Midbrain (tissue), 1 donor: ENCODE results near the gene EFNA3.

Experiments
- DNase-seq: peaks from one replicate; lab custom pipeline; 2025; lab: John Stamatoyannopoulos, UW

EFNA3 gene, protein sequence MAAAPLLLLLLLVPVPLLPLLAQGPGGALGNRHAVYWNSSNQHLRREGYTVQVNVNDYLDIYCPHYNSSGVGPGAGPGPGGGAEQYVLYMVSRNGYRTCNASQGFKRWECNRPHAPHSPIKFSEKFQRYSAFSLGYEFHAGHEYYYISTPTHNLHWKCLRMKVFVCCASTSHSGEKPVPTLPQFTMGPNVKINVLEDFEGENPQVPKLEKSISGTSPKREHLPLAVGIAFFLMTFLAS

DNA sequence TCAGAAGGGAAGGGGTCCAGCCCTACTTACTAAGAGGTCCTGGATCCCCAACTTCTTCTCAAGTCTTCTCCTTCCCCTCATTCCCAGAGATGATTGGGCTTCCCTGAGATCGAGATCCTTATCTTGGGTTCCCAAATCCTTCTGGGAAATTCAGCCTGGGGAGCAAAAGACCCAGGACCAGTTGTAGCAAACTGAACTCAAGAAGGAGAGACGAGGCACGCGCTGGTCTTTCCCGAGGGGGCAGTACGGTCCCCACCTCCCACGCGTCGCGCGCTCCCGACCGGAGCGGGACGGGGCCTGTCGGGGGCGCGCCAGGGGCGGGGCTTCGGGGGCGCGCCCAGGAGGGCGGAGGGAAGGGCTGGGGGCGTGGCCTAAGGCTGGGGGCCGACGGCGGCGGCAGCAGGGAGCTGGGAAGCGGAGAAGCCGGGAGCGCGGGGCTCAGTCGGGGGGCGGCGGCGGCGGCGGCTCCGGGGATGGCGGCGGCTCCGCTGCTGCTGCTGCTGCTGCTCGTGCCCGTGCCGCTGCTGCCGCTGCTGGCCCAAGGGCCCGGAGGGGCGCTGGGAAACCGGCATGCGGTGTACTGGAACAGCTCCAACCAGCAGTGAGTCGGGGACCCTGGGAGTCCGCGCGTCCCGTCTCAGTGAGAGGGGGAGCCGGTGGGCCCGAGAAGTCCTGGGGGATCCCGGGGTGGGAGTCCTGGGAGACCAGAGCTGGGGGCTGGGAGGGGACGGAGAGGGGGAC lies at the start of gene EFNA3:
TSS of gene EFNA3 (plus strand) at position 369 of the 741 bp plus-strand sequence. CDS start at position 474, 105 bp downstream.
- DNase-seq: peak; percentile 52

DNA sequence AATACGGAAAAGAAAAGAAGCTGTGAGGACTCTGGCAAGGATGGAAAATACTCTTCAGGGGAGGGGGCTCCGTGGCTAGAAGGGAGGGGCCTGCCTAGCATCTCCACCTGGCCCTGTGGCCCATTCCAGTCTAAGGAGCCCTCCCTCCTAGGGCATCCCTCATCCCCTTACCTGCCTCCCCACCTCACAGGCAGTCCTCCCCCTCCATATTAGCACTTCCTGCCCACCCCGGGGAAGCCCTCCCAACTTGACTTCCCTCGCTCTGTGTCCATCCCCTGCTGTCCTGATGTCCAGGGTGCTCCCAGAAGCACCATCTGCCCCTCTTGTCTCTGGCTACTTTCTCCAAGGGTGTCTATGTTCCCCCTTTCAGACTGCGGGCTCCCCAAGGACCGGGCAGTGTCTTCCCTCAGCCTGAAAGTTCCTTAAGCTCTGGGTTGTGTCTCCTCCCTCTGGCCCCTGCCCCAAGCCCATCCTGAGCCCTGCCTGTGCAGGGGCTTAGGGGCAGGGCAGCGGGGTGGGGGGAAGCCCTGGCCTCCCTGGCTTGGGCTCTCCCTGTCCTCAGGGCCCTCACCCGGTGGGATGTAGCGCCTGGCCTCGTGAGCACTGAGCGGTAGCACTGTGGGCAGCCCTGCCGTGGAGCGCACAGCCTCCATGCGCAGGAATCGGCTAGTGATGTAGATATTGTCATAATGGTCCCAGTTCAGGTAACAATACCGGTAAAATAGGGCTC lies 49.0 kb upstream of the EFNA3 start:
- no peak for DNase-seq

DNA sequence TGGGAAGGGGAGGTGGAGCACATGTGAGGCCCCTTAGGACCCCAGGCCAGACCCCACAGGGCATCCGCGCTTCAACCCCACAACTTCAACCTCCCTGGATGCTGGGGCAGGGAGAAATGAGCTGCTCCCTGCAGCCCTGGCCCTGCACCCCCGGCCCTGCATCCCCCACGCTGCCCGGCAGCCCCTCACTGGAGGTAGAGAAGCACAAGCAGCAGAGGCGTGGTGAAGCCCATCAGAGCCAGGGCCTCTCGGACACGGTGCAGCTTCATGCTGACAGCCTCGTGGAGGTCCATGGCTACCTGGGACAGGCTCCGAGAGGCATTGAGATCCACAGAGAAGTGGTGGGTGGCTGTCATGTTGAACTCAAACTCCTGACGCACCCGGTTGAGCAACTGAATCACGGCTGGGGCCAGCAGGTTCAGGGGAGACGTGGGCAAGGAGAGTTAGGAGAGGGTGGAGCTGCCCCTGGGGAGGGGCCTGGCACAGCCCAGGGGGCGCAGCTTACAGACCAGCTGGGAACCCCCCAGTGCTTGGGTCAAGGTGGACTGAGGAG lies 48.3 kb upstream of the EFNA3 start:
- DNase-seq: no peak

DNA sequence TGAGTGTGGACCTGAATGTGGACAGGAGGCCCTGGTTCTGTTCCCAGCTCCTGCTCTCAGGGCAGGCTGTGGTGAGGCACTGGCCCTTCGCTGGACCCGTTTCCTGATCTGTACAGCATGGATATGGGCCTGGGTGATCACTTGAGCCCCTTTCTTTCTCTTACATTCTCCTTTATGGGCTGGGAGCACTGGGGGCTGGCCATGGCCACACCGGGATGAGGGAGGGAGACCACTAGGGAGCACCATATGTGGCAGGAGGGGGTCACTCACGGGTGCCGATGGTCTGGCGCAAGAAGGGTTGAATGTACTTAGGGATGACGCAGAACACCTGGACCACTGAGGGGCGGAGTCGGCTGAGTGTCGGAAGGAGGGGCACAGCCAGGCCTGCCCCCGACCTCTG lies 47.7 kb upstream of the EFNA3 start:
- DNase-seq: no peak

DNA sequence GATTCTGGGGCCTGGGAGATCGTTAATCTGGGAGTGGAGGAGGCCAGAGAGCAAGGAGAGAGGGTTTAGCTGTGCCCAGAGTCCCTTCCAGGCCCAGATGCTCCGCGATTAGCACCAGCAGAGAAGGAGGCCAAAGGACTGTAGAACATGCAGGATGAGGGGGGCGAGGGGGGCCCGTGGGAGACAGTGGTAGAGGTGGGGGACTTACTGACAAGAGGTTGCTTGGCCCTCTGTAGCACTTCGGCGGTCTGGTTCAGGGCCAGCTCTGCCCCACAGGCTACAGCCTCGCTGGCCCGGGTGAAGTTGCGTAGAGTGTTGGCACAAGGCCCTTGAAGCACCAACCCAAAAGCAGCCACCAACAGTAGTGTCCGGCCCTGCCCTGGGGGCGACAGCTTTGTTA lies 45.8 kb upstream of the EFNA3 start:
- no peak for DNase-seq

DNA sequence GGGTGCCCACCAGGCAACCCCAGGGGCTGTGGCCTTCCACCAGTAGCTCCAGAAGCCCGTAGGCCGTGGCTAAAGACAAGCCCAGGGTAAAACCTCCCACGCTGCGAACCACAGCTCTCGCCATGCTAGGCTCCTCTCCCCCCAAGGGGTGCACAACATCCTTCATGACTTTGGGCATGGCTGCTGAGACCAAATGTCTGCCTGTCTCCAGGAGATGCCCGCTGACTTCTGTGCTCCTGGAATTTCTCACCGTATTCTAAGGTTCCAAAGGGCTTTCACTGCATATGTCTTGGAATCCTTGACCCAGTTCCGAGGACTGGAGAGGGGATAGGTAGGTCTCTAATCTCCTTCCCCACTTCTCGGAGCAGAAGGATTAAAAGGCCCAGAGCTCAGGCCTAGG lies 45.1 kb upstream of the EFNA3 start, which contains the start of the genes DCST1 and DCST2:
TSS of gene DCST1 (plus strand) at position 301 of the 400 bp plus-strand sequence. CDS start 213 bp downstream, outside the sequence.
TSS of gene DCST2 (minus strand) at position 258 of the 400 bp plus-strand sequence. CDS start at position 178, 80 bp downstream.
- DNase-seq: no peak

DNA sequence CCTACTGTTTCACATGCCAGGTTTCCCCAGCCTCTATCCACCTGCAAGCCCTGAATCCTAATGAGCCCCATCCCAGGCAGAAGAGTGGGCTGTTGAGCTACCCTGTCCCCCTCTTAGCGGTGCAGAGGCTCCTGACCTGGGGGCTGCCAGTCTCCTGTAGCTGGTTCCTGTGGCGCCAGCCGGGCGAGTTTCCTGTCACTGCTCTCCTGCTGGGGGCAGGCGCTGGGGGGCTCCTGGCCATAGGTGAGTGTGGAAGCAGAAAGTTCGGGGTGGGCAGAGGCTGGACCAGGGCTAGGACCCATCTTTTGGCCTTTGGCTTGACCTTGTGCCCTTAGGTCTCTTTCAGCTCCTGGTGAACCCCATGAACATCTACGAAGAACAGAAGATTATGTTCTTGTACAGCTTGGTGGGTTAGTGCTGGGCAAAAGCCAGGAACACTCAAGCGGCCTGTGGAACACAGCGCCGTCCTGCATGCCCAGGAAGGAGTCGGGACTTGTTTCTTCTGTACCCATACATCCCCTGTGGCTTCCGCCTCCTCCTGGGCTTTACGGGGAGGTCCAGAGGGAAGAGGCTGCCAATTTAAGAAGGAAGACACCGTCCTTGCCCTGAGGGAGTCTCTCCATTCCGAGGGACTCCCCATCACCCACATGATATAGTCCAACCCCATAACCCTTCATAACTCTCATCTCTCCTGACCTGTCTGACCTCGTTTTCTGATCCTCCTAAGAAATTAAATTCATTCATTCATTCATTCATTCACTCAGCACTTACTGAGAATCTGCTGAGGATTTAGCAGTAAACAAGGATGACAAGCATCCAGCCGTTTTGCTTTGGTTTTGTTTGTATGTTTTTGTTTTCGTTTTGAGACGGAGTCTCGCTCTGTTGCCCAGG lies 44.1 kb upstream of the EFNA3 start:
- DNase-seq: no peak

DNA sequence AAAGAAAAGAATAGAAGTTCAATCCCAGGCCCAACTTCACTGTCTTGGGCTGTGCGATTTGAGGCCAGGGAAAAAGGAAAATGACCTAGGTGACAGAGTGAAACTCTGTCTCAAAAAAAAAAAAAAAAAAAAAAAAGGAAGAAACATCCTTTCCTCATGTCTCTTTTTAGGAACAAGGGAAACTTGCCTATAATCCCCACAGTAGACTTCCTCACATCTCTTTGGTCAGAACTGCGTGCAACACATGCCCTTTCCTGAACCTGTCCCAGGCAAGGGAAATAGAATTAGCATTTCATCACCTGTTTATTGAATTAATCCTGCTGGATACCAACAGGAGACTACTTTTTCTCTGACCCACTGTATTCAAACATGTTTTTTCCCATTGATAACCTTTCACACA lies 42.7 kb upstream of the EFNA3 start:
- no peak for DNase-seq

DNA sequence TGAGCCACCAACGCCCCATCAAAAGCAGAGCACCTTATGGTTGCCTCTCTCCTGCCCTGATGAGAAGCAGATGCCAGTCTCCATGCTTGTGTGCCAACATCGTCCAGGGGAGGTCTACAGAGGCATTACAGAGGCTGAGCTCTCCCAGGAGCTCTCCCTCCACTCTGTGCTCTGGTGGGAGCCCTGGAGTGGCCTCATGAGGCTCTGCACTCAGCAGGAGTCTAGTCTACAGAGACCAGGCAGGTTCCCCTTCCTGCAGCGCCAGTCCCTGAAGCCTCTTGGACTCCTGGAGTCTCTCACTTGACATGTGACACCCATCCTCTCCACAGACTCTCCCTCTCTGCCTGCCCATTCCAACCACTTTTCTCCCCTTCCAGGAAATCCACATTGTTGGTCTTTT lies 41.6 kb upstream of the EFNA3 start:
- no peak for DNase-seq

DNA sequence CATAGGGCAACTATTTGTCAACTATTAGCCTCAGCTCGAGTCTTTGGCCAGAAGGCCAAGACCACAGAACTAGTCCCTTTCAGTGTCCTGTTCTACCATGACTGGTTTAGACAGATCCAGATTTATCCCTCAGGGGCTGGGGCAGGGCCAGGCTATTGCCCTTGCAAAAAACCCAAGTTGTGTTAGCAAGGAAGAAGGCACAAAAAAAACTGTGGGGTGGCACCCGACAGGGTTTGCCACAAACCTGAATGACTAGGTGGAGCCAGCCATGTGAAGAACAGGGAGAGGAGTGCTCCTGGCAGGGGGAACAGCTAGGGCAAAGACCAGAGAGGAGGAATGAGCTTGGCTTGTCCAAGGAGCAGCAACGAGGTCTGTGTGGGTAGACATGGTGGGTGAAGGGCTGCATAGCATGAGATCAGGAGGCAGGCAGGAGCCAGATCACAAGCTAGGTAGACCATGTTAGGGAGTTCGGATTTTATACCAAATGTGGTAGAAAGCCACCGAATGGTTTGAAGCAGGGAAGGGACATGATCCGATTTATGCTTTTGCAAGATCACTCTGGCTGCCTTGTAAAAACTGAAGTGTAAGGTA lies 40.7 kb upstream of the EFNA3 start:
- no peak for DNase-seq

DNA sequence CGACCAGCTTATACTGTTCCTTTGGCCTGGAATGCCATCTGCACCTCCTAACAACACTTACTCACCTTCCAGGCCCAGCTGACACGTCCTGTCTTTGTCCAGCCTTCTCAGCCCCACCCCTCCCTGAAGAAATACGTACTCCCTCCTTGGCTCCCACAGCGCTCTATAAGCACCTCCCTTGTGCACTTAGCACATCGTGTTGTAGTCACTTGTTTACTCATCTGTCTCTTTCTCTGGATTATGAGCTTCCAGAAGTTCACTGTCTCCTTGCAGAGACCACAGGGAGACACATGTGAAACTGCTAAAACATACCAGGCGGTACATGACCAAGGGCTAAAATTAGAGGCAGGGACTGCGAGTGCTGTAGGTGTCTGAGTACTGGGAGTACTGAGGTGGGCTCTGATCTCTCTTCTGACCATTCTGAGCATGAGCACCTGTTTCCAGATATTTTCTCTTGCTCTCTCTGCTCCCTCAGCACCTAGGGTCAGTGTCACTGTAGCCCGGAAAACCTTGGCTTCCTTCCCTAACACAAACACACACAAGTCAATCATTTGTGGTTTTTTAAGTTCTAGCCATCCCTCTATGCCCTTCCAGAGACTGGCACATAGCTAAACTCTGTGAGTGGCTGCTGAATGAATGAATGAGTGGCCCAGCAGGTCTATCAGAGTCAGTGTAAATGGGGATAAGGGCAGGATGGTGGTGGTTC lies 39.9 kb upstream of the EFNA3 start:
- no peak for DNase-seq

DNA sequence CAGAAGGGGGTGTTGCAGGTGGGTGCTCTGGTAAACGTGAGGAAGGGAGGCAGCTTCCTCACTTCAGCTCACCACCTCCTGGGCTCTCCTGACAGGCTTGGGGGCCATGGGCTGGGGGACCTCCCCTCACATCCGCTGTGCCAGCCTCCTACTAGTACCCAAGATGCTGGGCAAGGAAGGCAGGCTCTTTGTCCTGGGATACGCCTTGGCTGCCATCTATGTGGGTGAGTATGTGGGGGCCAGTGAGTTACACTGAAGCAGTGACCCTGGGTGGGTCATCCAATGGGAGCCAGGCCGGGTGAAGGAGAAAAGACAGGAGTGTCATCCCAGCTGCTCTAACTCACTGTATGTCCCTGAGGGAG lies 39.3 kb upstream of the EFNA3 start:
- DNase-seq: no peak

DNA sequence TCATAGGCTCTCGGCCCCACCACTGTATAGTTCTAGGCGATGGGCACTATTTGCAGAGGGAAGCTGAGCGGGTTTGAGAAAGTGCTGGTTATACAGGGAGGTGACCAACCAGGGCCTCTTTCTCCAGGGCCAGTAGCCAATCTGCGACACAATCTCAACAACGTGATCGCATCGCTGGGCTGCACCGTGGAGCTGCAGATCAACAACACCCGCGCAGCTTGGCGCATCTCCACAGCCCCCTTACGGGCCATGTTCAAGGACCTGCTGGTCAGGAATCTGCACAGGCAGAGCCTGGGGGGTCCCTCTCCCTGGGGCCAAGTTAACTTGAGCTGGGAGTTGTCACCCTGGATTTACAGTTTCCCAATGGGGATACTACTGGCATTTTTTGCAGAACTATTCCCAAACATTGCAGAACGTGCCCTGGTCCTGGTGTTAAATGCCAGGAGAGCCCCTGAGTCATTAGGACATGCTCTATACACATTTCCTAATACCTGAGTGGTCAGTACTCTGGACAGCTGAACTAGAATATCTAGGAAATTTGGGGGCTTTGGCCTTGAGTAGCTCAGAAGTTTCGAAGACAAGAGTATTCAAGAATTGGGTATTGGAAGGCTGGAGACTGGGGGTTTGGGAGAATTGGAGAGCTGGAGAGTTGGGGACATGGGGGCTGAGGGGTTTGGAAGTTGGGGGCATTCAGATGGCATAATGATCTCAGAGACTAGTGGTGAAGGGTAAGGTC lies 38.1 kb upstream of the EFNA3 start:
- no peak for DNase-seq

DNA sequence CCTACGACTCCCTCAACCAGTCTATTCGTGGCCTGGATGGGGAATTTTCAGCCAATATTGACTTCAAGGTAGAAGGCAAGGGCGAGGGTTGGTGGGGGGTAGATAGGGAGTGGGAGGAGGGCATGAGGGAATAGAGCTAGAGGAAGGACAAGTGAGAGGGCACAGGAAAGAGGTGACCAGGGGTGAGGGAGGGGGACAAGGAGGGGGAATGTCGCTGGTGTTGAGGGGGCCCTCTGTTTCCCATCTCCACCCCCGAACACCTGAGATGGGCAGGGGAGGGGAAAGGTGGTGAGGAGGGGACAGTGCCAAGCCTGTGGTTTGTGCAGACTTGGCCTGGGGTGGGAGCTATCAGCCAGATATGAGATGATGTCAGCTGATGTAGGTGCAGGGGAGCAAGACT lies 35.8 kb upstream of the EFNA3 start:
- no peak for DNase-seq

DNA sequence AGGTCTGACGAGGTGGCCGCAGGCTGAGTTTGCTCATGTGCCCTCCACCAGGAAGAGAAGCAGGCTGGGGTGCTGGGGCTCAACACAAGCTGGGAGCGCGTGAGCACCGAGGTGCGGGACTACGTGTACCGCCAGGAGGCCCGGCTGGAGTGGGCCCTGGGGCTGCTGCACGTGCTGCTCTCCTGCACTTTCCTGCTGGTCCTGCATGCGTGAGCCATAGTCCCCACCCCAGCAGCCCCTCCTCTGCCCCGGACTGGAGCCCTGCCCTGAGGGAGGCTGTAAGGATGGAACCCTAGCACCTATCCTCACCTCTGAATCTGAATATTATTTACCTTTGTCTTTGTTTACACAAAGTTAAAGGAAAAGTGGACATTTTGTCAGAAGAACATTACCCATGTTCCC lies 35.3 kb upstream of the EFNA3 start:
- no peak for DNase-seq

DNA sequence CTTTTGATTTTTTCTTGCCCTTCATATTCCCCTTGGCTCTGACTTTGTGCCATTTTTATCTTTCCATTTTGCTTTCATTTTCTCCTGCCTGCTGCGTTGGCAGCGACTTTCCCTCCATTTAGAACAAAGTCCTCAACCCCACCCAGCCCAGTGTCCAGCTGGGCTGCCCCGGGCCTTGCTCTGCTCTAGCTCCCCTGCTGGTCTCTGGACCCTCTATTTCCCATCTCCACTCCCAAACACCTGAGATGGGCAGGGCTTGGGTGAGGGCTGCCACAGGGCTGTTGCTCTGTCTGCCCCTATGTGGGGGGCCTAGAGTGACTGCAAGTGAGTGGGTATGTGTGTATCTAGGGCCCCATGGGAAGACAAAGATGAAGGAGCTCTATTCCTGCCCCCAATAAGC lies 34.8 kb upstream of the EFNA3 start:
- no peak for DNase-seq

DNA sequence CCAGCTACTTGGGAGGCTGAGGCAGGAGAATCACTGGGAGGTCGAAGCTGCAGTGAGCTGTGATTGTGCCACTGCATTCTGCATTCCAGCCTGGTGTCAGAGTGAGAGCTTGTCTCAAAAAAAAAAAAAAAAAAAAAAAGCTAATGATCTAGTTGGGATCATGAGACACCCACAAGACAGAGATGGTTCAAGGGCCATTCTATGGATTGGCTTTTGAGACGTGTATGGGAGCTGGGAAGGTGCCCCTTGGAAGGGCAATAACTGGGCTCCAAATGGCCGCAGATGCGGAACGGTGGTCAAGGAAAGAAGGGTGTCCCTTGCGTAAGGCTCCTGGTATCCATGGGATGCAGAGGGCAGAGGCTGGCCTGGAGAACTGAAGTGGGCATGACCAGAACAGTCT lies 34.3 kb upstream of the EFNA3 start:
- DNase-seq: no peak

DNA sequence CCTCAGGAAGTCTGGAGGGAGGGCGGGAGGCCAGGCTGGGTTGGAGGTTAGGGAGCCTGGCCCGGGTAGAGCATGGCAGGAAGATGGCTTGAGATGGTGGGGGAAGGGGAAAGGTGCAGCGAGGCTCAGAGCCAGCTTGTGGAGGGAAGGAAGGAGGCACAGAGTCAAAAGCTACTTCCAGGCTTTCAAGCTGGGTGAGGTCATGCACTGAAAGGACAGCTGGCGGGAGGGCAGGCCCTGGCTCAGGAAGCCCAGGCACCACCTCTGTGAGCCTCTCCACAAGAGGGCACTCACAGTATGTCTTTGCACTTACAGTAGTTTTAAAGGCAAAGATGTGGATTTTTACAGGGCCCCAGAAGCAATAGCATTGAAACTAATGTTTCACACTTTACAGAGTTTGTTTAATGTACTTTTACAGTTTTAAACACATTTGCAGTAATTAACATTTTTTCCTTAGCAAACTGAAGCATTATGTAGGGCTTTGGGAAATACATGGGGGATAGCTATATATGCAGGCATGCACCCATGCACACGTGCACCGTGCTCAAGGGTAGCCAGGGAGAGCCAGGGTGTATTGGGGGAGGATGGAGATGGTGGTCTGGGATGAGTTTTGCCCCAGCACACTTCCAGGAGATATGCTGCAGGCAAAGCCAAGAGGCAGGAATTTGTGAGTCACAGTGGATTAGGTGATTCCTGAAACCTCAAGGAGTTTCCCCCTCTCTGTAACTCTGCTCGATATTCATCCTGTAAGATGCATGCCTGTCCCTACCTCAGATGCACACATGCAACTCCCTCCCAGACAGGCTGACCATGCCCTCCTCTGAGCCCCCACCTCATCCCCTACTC lies 33.6 kb upstream of the EFNA3 start:
- DNase-seq: peak; percentile 79
